ENCODE data around the gene FBXO24. TPM values are rescaled to one million over a fixed set of nuclear protein-coding genes. Genes with fewer than 3 reads are reported as not detected.

Gene FBXO24
- total and polyA plus RNA-seq, 9 of the 15 experiments (the other 6 are each of a cell fraction or from before 2014, with no cell fraction given), result 0.17 to 0.95 (median 0.50) TPM

DNA sequence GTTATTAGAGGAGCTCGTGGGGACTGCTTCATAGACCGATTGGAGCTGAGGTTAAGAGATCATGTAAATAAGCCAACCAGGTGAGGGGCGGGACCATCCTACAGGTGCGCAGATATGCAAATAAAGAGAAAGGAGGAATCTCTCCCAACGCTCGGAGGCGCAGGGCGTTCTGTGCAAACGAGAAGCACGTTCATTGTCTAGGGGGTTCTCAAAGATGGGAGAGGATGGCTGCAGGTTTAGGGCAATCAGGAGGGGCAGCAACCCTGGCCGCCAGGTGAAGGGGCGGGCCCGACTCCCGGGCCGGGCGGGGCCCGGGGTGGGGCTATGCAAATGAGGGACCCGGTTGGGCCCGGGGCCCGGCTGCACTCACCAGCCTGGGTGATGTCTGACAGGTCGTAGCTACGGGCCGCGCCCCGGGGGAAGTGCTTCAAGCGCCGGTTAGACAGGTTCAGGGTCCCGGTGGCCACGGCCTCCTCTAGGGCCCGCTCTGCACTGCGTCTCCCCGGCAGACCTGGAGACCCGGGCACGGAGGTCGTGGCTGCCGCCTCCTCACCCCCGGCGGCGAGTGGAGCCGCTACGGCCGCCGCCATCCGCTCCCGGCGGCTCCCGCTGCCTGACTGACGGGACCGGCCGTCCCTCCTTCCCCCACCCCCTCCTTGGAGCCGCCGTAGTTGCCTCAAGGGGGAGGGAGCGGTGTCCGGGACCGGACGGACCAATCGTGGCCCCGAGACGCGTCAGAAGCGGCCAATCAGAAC lies 440 bp upstream of the FBXO24 start, which contains the start of gene LRCH4 (continued):
- TF ChIP-seq ZNF695 (CRISPR knock-in tag; IDR thresholded peaks at IDR 0.05), result 0 out of 2 replicates have a peak, but pooled peaks have one; percentile 24
- 0 out of 2 replicates have a peak, but pooled peaks have one; percentile 29 for TF ChIP-seq ZNF324 (CRISPR knock-in tag; IDR thresholded peaks at IDR 0.05)
- no peak for TF ChIP-seq MXI1 (IDR thresholded peaks at IDR 0.05; ENCODE audit: low read depth, low read length)
- TF ChIP-seq, protein P1, sequence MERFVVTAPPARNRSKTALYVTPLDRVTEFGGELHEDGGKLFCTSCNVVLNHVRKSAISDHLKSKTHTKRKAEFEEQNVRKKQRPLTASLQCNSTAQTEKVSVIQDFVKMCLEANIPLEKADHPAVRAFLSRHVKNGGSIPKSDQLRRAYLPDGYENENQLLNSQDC (CRISPR knock-in tag; IDR thresholded peaks at IDR 0.05), result peak; percentile 80; the same call in 1 of the 2 replicates
- TF ChIP-seq ZNF347 (CRISPR knock-in tag; IDR thresholded peaks at IDR 0.05; ENCODE audit: low read depth), result no peak
- TF ChIP-seq SMARCB1 (IDR thresholded peaks at IDR 0.05; ENCODE audit: insufficient read length, low read depth), result no peak
- peak; percentile 78 for TF ChIP-seq FOXP1 (CRISPR knock-in tag; IDR thresholded peaks at IDR 0.05)
- TF ChIP-seq, protein P2, sequence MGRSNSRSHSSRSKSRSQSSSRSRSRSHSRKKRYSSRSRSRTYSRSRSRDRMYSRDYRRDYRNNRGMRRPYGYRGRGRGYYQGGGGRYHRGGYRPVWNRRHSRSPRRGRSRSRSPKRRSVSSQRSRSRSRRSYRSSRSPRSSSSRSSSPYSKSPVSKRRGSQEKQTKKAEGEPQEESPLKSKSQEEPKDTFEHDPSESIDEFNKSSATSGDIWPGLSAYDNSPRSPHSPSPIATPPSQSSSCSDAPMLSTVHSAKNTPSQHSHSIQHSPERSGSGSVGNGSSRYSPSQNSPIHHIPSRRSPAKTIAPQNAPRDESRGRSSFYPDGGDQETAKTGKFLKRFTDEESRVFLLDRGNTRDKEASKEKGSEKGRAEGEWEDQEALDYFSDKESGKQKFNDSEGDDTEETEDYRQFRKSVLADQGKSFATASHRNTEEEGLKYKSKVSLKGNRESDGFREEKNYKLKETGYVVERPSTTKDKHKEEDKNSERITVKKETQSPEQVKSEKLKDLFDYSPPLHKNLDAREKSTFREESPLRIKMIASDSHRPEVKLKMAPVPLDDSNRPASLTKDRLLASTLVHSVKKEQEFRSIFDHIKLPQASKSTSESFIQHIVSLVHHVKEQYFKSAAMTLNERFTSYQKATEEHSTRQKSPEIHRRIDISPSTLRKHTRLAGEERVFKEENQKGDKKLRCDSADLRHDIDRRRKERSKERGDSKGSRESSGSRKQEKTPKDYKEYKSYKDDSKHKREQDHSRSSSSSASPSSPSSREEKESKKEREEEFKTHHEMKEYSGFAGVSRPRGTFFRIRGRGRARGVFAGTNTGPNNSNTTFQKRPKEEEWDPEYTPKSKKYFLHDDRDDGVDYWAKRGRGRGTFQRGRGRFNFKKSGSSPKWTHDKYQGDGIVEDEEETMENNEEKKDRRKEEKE (IDR thresholded peaks at IDR 0.05; ENCODE audit: borderline replicate concordance in 1 of 2, control insufficient read depth in 1 of 2, low read depth in 2 of 2, low read length in 1 of 2), result no peak
- TF ChIP-seq ZNF764 (CRISPR knock-in tag; IDR thresholded peaks at IDR 0.05; ENCODE audit: low read depth), result no peak
- TF ChIP-seq ZC3H4 (CRISPR knock-in tag; IDR thresholded peaks at IDR 0.05; ENCODE audit: borderline replicate concordance), result no peak; the same call in 1 of the 2 replicates
- TF ChIP-seq ZNF76 (CRISPR knock-in tag; IDR thresholded peaks at IDR 0.05; ENCODE audit: borderline replicate concordance), result peak; percentile 66; the same call in 1 of the 2 replicates
- TF ChIP-seq SRF (CRISPR knock-in tag; IDR thresholded peaks at IDR 0.05), result 0 out of 4 replicates have a peak, but pooled peaks of 1 of the 2 experiments have one; percentile 33
- TF ChIP-seq MAFK (IDR thresholded peaks at IDR 0.05; ENCODE audit: low read length), result no peak
- no peak for TF ChIP-seq CHD4 (IDR thresholded peaks at IDR 0.05; ENCODE audit: insufficient read depth, insufficient replicate concordance, low read depth, low read length, poor library complexity, severe bottlenecking)
- TF ChIP-seq, protein P3, sequence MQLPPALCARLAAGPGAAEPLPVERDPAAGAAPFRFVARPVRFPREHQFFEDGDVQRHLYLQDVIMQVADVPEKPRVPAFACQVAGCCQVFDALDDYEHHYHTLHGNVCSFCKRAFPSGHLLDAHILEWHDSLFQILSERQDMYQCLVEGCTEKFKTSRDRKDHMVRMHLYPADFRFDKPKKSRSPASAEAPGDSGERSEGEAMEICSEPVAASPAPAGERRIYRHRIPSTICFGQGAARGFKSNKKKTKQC (CRISPR knock-in tag; IDR thresholded peaks at IDR 0.05), result peak; percentile 70
- no peak for TF ChIP-seq SIX5 (IDR thresholded peaks at IDR 0.05; ENCODE audit: borderline replicate concordance in 1 of 2, insufficient read depth in 1 of 2, low read depth in 1 of 2, low read length in 2 of 2)
- no peak for TF ChIP-seq BMI1 (IDR thresholded peaks at IDR 0.05; ENCODE audit: low read length)
- no peak; the same call in 1 of the 2 replicates for TF ChIP-seq SOX6 (IDR thresholded peaks at IDR 0.05)
- TF ChIP-seq, protein P4, sequence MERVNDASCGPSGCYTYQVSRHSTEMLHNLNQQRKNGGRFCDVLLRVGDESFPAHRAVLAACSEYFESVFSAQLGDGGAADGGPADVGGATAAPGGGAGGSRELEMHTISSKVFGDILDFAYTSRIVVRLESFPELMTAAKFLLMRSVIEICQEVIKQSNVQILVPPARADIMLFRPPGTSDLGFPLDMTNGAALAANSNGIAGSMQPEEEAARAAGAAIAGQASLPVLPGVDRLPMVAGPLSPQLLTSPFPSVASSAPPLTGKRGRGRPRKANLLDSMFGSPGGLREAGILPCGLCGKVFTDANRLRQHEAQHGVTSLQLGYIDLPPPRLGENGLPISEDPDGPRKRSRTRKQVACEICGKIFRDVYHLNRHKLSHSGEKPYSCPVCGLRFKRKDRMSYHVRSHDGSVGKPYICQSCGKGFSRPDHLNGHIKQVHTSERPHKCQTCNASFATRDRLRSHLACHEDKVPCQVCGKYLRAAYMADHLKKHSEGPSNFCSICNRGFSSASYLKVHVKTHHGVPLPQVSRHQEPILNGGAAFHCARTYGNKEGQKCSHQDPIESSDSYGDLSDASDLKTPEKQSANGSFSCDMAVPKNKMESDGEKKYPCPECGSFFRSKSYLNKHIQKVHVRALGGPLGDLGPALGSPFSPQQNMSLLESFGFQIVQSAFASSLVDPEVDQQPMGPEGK (CRISPR knock-in tag; IDR thresholded peaks at IDR 0.05; ENCODE audit: borderline replicate concordance), result no peak
- TF ChIP-seq POLR2H (tag; IDR thresholded peaks at IDR 0.05; ENCODE audit: low read depth), result peak; percentile 95
- TF ChIP-seq SMARCA5 (IDR thresholded peaks at IDR 0.05), result no peak
